Measurements from ENCODE around the gene ADAMTSL2. TPM values are rescaled to one million over a fixed set of nuclear protein-coding genes. Genes with fewer than 3 reads are reported as not detected.

ADAMTSL2 gene
- polyA plus RNA-seq, 1 of the 3 experiments (the other 2 are of a cell fraction): 0.21 TPM

DNA sequence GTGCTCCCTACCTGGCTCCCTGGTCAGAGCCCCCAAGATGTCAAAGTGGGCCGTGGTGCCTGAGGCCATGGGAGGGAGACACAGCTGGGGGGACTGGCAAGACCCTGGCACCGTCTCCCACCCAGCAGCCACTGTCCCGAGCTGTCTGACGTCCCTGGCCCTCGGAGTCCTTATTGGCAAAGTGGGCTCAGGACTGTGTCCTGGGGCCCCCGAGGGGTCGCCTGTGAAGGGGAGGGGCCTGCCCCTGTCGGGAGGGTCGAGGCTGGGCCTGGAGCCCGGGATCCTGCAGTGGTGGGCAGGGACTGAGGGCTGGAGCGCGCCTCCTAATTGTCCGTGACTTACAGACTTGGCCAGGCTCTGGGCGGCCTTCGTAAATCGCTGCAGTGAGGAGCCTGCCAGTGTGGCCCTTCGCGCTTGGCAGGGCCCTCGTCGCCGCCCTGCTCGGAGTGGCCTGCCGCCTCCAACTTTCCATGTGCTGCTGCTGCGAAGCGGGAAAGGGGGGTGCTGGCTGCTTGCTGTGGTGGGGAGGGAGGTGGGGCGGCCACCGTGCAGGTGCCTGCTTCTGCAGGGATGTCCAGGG, 23.5 kb upstream of the ADAMTSL2 start:
- ChIA-PET POLR2A (no interaction called here), CTCF (interaction anchor here (1.4 to 2.5 kb wide), 2 partner anchors 12 to 23 kb away, joined by 4 to 10 read pairs; partner anchors contain the start of gene ADAMTSL2)
- 90% methylated on average over 4 of the region's 27 CpGs for WGBS (ENCODE audit: low lambda C conversion rate)
- Histone ChIP-seq H3F3A (replicated peaks; ENCODE audit: insufficient read depth) (peaks cover 4% of the 10 kb centered on the region), H2AFZ (ENCODE audit: low read depth) (no peak overlapping the region), H3K9me3 (no peaks in the 10 kb centered on the region), H4K20me1 (ENCODE audit: insufficient read depth) (no peaks in the 10 kb centered on the region), H3K4me2 (no peak overlapping the region), H3K9me2 (no peaks in the 10 kb centered on the region), H3K27ac (ENCODE audit: low read depth in 2 of 2, low read length in 1 of 2) (no peak overlapping the region; a peak in 1 of 4 replicates), H3K36me3 (replicated peaks in 1 of 2; ENCODE audit: control insufficient read depth in 1 of 2, insufficient read depth in 2 of 2, low read length in 1 of 2) (no peaks in the 10 kb centered on the region), H3K79me2 (ENCODE audit: insufficient read depth) (no peaks in the 10 kb centered on the region), H3K4me1 (ENCODE audit: control insufficient read depth in 1 of 2, insufficient read depth in 2 of 2, low read depth in 1 of 2, low read length in 1 of 2) (peaks cover 0 to 68% of the 10 kb centered on the region in 2 experiments; a peak in 2 of 4 replicates), H3K9ac (no peak overlapping the region), H3K4me3 (ENCODE audit: low read depth in 2 of 2, low read length in 1 of 2) (no peak overlapping the region), H3K27me3 (ENCODE audit: insufficient read depth) (no peaks in the 10 kb centered on the region)
- DNase-seq: no peak
- no peak for TF ChIP-seq NFIC (IDR thresholded peaks at IDR 0.05; ENCODE audit: borderline replicate concordance)
- no peak for TF ChIP-seq RXRA (IDR thresholded peaks at IDR 0.05; ENCODE audit: borderline replicate concordance, low read depth)
- TF ChIP-seq, protein P1, sequence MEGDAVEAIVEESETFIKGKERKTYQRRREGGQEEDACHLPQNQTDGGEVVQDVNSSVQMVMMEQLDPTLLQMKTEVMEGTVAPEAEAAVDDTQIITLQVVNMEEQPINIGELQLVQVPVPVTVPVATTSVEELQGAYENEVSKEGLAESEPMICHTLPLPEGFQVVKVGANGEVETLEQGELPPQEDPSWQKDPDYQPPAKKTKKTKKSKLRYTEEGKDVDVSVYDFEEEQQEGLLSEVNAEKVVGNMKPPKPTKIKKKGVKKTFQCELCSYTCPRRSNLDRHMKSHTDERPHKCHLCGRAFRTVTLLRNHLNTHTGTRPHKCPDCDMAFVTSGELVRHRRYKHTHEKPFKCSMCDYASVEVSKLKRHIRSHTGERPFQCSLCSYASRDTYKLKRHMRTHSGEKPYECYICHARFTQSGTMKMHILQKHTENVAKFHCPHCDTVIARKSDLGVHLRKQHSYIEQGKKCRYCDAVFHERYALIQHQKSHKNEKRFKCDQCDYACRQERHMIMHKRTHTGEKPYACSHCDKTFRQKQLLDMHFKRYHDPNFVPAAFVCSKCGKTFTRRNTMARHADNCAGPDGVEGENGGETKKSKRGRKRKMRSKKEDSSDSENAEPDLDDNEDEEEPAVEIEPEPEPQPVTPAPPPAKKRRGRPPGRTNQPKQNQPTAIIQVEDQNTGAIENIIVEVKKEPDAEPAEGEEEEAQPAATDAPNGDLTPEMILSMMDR (IDR thresholded peaks at IDR 0.05): no peak
- no peak for TF ChIP-seq ELF1 (IDR thresholded peaks at IDR 0.05)
- TF ChIP-seq, protein P2, sequence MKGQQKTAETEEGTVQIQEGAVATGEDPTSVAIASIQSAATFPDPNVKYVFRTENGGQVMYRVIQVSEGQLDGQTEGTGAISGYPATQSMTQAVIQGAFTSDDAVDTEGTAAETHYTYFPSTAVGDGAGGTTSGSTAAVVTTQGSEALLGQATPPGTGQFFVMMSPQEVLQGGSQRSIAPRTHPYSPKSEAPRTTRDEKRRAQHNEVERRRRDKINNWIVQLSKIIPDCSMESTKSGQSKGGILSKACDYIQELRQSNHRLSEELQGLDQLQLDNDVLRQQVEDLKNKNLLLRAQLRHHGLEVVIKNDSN (IDR thresholded peaks at IDR 0.05; ENCODE audit: borderline replicate concordance, low read depth): no peak
- no peak for TF ChIP-seq JUND (IDR thresholded peaks at IDR 0.05)
- TF ChIP-seq RAD21 (IDR thresholded peaks at IDR 0.05; ENCODE audit: low read length): no peak
- TF ChIP-seq EZH2phosphoT487 (IDR thresholded peaks at IDR 0.05; ENCODE audit: borderline replicate concordance, low read depth): no peak

DNA sequence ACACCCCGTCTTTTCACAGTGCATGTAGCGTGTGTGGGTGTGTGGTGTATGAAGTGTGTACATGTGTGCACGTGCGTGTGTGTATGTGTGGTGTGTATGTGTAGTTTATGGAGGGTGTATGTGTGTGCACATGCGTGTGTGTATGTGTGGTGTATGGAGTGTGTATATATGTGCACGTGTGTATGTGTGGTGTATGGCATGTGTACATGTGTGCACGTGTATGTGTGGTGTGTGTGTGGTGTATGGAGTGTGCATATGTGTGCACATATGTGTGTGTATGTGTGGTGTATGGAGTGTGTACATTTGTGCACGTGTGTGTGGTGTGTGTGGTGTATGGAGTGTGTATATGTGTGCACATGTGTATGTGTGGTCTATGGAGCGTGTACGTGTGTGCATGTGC, 22.9 kb upstream of the ADAMTSL2 start:
- no peak for DNase-seq
- Histone ChIP-seq H3K79me2 (ENCODE audit: insufficient read depth) (no peaks in the 10 kb centered on the region), H3K9me3 (no peaks in the 10 kb centered on the region), H3K4me3 (ENCODE audit: low read depth in 2 of 2, low read length in 1 of 2) (no peak overlapping the region), H3F3A (replicated peaks; ENCODE audit: insufficient read depth) (peaks cover 4% of the 10 kb centered on the region), H3K27ac (ENCODE audit: low read depth in 2 of 2, low read length in 1 of 2) (no peak overlapping the region), H3K4me2 (no peak overlapping the region), H3K36me3 (replicated peaks in 1 of 2; ENCODE audit: control insufficient read depth in 1 of 2, insufficient read depth in 2 of 2, low read length in 1 of 2) (no peaks in the 10 kb centered on the region), H3K4me1 (ENCODE audit: control insufficient read depth in 1 of 2, insufficient read depth in 2 of 2, low read depth in 1 of 2, low read length in 1 of 2) (peaks cover 0 to 68% of the 10 kb centered on the region in 2 experiments; a peak in 2 of 4 replicates), H2AFZ (ENCODE audit: low read depth) (no peak overlapping the region), H3K9ac (no peak overlapping the region), H3K27me3 (ENCODE audit: insufficient read depth) (no peaks in the 10 kb centered on the region), H4K20me1 (ENCODE audit: insufficient read depth) (no peaks in the 10 kb centered on the region), H3K9me2 (no peaks in the 10 kb centered on the region)
- 78% methylated on average over 10 of the region's 10 CpGs for WGBS (ENCODE audit: low lambda C conversion rate)
- no peak for TF ChIP-seq TCF12 (IDR thresholded peaks at IDR 0.05)
- TF ChIP-seq, protein P3, sequence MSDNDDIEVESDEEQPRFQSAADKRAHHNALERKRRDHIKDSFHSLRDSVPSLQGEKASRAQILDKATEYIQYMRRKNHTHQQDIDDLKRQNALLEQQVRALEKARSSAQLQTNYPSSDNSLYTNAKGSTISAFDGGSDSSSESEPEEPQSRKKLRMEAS (IDR thresholded peaks at IDR 0.05; ENCODE audit: low read depth): no peak
- TF ChIP-seq, protein P1 (IDR thresholded peaks at IDR 0.05): no peak
- no peak for TF ChIP-seq CHD2 (IDR thresholded peaks at IDR 0.05; ENCODE audit: low read length, partially characterized antibody)
- TF ChIP-seq, protein P4, sequence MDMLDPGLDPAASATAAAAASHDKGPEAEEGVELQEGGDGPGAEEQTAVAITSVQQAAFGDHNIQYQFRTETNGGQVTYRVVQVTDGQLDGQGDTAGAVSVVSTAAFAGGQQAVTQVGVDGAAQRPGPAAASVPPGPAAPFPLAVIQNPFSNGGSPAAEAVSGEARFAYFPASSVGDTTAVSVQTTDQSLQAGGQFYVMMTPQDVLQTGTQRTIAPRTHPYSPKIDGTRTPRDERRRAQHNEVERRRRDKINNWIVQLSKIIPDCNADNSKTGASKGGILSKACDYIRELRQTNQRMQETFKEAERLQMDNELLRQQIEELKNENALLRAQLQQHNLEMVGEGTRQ (IDR thresholded peaks at IDR 0.05; ENCODE audit: borderline replicate concordance, low read depth, low read length): no peak
- TF ChIP-seq RCOR1 (IDR thresholded peaks at IDR 0.05; ENCODE audit: low read length): no peak
- TF ChIP-seq MXI1 (IDR thresholded peaks at IDR 0.05; ENCODE audit: low read depth, low read length): no peak
- TF ChIP-seq, protein P5, sequence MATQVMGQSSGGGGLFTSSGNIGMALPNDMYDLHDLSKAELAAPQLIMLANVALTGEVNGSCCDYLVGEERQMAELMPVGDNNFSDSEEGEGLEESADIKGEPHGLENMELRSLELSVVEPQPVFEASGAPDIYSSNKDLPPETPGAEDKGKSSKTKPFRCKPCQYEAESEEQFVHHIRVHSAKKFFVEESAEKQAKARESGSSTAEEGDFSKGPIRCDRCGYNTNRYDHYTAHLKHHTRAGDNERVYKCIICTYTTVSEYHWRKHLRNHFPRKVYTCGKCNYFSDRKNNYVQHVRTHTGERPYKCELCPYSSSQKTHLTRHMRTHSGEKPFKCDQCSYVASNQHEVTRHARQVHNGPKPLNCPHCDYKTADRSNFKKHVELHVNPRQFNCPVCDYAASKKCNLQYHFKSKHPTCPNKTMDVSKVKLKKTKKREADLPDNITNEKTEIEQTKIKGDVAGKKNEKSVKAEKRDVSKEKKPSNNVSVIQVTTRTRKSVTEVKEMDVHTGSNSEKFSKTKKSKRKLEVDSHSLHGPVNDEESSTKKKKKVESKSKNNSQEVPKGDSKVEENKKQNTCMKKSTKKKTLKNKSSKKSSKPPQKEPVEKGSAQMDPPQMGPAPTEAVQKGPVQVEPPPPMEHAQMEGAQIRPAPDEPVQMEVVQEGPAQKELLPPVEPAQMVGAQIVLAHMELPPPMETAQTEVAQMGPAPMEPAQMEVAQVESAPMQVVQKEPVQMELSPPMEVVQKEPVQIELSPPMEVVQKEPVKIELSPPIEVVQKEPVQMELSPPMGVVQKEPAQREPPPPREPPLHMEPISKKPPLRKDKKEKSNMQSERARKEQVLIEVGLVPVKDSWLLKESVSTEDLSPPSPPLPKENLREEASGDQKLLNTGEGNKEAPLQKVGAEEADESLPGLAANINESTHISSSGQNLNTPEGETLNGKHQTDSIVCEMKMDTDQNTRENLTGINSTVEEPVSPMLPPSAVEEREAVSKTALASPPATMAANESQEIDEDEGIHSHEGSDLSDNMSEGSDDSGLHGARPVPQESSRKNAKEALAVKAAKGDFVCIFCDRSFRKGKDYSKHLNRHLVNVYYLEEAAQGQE (IDR thresholded peaks at IDR 0.05; ENCODE audit: low read depth, low read length): no peak
- no peak for TF ChIP-seq FOXJ3 (CRISPR knock-in tag; IDR thresholded peaks at IDR 0.05)
- TF ChIP-seq SIN3A (IDR thresholded peaks at IDR 0.05; ENCODE audit: borderline replicate concordance, low read depth, low read length): no peak
- TF ChIP-seq FOXM1 (IDR thresholded peaks at IDR 0.05; ENCODE audit: low read depth): no peak
- TF ChIP-seq SMC3 (IDR thresholded peaks at IDR 0.05; ENCODE audit: low read depth, low read length): no peak
- ChIA-PET CTCF (no interaction called here), POLR2A (no interaction called here)

Data from SK-N-SH (cell line).